ENCODE measurements around the gene PIK3R3. TPM values are rescaled to one million over a fixed set of nuclear protein-coding genes. Genes with fewer than 3 reads are reported as not detected.

Gene PIK3R3
- total and polyA plus RNA-seq, 2 donors (not counting 3 experiments of a cell fraction or from before 2014, with no cell fraction given): 7.5 to 14.3 TPM

- no peak for FAIRE-seq
- no peaks in the 10 kb centered on the region for H3K9me1 ChIP-seq (replicated peaks; ENCODE audit: control insufficient read depth, extremely low read depth, insufficient read depth, low read length)
- DNase-seq (ENCODE audit: low read depth, low spot score): no peak
- H3K36me3 ChIP-seq (ENCODE audit: control insufficient read depth in 2 of 2, extremely low read depth in 1 of 2, insufficient read depth in 2 of 2, low read length in 2 of 2): no peaks in the 10 kb centered on the region
- H3K9ac ChIP-seq (replicated peaks; ENCODE audit: extremely low read depth, insufficient read depth, low read length): no peak overlapping the region
- no peak for TF ChIP-seq CTCF (IDR thresholded peaks at IDR 0.05; ENCODE audit: extremely low read depth in 1 of 2, insufficient read depth in 1 of 2, low read depth in 1 of 2, low read length in 2 of 2)
- no peak for TF ChIP-seq GATA2 (IDR thresholded peaks at IDR 0.05; ENCODE audit: insufficient read depth, insufficient read length, low read depth, low read length)
- no peak for TF ChIP-seq POLR2A (IDR thresholded peaks at IDR 0.05; ENCODE audit: low read depth, low read length)
- TF ChIP-seq EZH2 (IDR thresholded peaks at IDR 0.05; ENCODE audit: borderline replicate concordance, low read depth, low read length, severe bottlenecking): no peak
- no peak for TF ChIP-seq MAX (IDR thresholded peaks at IDR 0.05; ENCODE audit: insufficient read depth, insufficient read length)
- TF ChIP-seq MYC (IDR thresholded peaks at IDR 0.05; ENCODE audit: low read depth, low read length): no peak
- no peak for TF ChIP-seq JUN (IDR thresholded peaks at IDR 0.05; ENCODE audit: borderline replicate concordance, insufficient read depth, insufficient read length, low read depth)
- no peak for TF ChIP-seq FOS (IDR thresholded peaks at IDR 0.05; ENCODE audit: borderline replicate concordance, insufficient read depth, low read length)
- no peak for TF ChIP-seq POLR2AphosphoS5 (IDR thresholded peaks at IDR 0.05; ENCODE audit: insufficient read depth, low read depth, low read length)
- no peaks in the 10 kb centered on the region for H3K9me3 ChIP-seq (replicated peaks; ENCODE audit: control insufficient read depth, insufficient read depth, low read length)
- no peak overlapping the region for H2AFZ ChIP-seq (ENCODE audit: low read depth, low read length)
- POLR2A ChIA-PET: no interaction called here
- BruUV-seq (replicated peaks): no TSS peak
- no peaks in the 10 kb centered on the region for H4K20me1 ChIP-seq (replicated peaks; ENCODE audit: control insufficient read depth, extremely low read depth, insufficient read depth, low read length)
- CTCF ChIA-PET: interaction anchor here (1.2 kb wide), 1 partner anchor 10 kb away, joined by 4 read pairs; no protein-coding TSS in a partner anchor
- no peak overlapping the region for H3K4me3 ChIP-seq (replicated peaks in 1 of 3; ENCODE audit: insufficient read depth in 1 of 3, low read depth in 1 of 3, low read length in 3 of 3)
- H3K79me2 ChIP-seq (ENCODE audit: control insufficient read depth, insufficient read depth, low read length): no peaks in the 10 kb centered on the region
- dilution Hi-C loops (cut with MboI; ENCODE audit: extremely low pct_ligation_motif_present, low sequenced_read_pairs): no loop called here
- H3K4me1 ChIP-seq (ENCODE audit: control insufficient read depth, extremely low read depth, insufficient read depth, low read length): peaks cover 6% of the 10 kb centered on the region
- H3K27ac ChIP-seq (ENCODE audit: insufficient read depth, low read depth, low read length): no peak overlapping the region
- no peak overlapping the region for H3K4me2 ChIP-seq (ENCODE audit: insufficient read depth, low read length)
- no peaks in the 10 kb centered on the region for H3K27me3 ChIP-seq (ENCODE audit: control insufficient read depth in 2 of 2, insufficient read depth in 2 of 2, low read length in 2 of 2)
- intact Hi-C loops (cut with micrococcal nuclease): no loop called here
These were observed 45.9 kb downstream of the PIK3R3 start for GRCh38 chr1:46086576-46086975.
